ENCODE measurements around the gene CUEDC1.

DNA sequence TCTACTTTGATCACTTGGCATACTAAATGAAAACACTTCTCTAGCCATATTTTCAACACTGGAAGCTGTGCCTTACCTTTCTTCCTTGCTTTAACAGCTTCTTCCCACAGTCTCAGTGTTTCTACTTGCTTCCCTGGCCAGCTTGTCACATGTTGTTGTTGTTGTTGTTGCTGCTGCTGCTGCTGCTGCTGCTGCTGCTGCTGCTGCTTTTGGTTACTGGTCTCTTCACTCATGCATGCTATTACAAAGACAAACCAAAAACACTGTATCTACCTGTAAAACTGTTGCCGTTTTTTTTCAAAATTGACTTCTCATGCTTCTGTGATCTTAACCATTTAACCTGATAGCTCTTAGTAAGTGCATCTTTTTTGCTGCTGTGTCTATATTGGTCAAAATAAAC lies 23.9 kb upstream of the CUEDC1 start:
- TF ChIP-seq, protein P1, sequence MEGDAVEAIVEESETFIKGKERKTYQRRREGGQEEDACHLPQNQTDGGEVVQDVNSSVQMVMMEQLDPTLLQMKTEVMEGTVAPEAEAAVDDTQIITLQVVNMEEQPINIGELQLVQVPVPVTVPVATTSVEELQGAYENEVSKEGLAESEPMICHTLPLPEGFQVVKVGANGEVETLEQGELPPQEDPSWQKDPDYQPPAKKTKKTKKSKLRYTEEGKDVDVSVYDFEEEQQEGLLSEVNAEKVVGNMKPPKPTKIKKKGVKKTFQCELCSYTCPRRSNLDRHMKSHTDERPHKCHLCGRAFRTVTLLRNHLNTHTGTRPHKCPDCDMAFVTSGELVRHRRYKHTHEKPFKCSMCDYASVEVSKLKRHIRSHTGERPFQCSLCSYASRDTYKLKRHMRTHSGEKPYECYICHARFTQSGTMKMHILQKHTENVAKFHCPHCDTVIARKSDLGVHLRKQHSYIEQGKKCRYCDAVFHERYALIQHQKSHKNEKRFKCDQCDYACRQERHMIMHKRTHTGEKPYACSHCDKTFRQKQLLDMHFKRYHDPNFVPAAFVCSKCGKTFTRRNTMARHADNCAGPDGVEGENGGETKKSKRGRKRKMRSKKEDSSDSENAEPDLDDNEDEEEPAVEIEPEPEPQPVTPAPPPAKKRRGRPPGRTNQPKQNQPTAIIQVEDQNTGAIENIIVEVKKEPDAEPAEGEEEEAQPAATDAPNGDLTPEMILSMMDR (conservative IDR thresholded peaks at IDR 0.05; ENCODE audit: low read depth, low read length): no peak
- TF ChIP-seq BHLHE40 (IDR thresholded peaks at IDR 0.05; ENCODE audit: low read depth, low read length): no peak
- no peak for TF ChIP-seq MAZ (IDR thresholded peaks at IDR 0.05; ENCODE audit: borderline replicate concordance, low read depth, low read length)
- TF ChIP-seq NFE2L2 (IDR thresholded peaks at IDR 0.05; ENCODE audit: low read depth, low read length): no peak
- TF ChIP-seq POLR2A (IDR thresholded peaks at IDR 0.05; ENCODE audit: low read depth, low read length): no peak

Data from IMR-90 (cell line).